OCI-LY7 (cell line): ENCODE measurements around the gene FERMT2. TPM values are rescaled to one million over a fixed set of nuclear protein-coding genes. Genes with fewer than 3 reads are reported as not detected.

Experiments
- BruUV-seq: library from RNA; stranded (reverse); fragments of 400-500 nt; replicated peaks from 2 replicates; lab custom pipeline; 2021; lab: Mats Ljungman, UMichigan
- CTCF ChIA-PET: fragments of 300-600 bp; sonication (Branson Sonifier 250); formaldehyde crosslinking; loops from one replicate; lab custom pipeline; 2022; ENCODE audit warnings: antibody characterized with exemption; ENCODE audit not compliant: unreplicated experiment; lab: Charles Lee
- POLR2A ChIA-PET: fragments of 300-600 bp; sonication (Branson Sonifier 250); formaldehyde crosslinking; loops from one replicate; lab custom pipeline; 2022; ENCODE audit warnings: antibody characterized with exemption; lab: Charles Lee
- DNase-seq: peaks from one replicate; pipeline ENCODE4 v3.0.0-alpha.2; 2015; ENCODE audit warnings: low spot score
- H2AFZ ChIP-seq: fragments of 200-600 bp; sonication (generic), shearing (Covaris generic); 2 replicates; pipeline ENCODE4 v1.6.1; 2014; ENCODE audit warnings: mild to moderate bottlenecking, antibody characterized with exemption, low read length, moderate library complexity
- H3K27ac ChIP-seq: fragments of 200-600 bp; sonication (generic); 2 replicates; pipeline ENCODE4 v1.5.1; 2014; ENCODE audit warnings: mixed run types, low read depth, mild to moderate bottlenecking, moderate library complexity, low read length, inconsistent platforms; ENCODE audit not compliant: poor library complexity, severe bottlenecking
- H3K36me3 ChIP-seq: fragments of 200-600 bp; sonication (generic); 2 replicates; pipeline ENCODE4 v1.6.1; 2014; ENCODE audit warnings: mild to moderate bottlenecking, antibody characterized with exemption, low read length, moderate library complexity, mixed read lengths; ENCODE audit not compliant: insufficient read depth
- H3K4me1 ChIP-seq: fragments of 200-600 bp; sonication (generic); 2 replicates; pipeline ENCODE4 v1.5.1; 2014; ENCODE audit warnings: mild to moderate bottlenecking, low read length; ENCODE audit not compliant: insufficient read depth, poor library complexity, severe bottlenecking
- H3K4me2 ChIP-seq: fragments of 200-600 bp; sonication (generic); 2 replicates; pipeline ENCODE4 v1.6.1; 2014; ENCODE audit warnings: mild to moderate bottlenecking, low read length
- H3K4me3 ChIP-seq: fragments of 200-600 bp; sonication (generic); 2 replicates; pipeline ENCODE4 v1.5.1; 2014; ENCODE audit warnings: mild to moderate bottlenecking, low read depth, low read length; ENCODE audit not compliant: poor library complexity, severe bottlenecking
- H3K79me2 ChIP-seq: fragments of 200-600 bp; sonication (generic); 2 replicates; pipeline ENCODE4 v1.6.1; 2016; ENCODE audit warnings: low read depth, mild to moderate bottlenecking, low read length, moderate library complexity, mixed read lengths; ENCODE audit not compliant: insufficient read depth
- H3K9me2 ChIP-seq: fragments of 200-600 bp; sonication (generic); 2 replicates; pipeline ENCODE4 v1.6.1; 2016; ENCODE audit warnings: mild to moderate bottlenecking, low read length, mixed read lengths; ENCODE audit not compliant: insufficient read depth
- H3K9me3 ChIP-seq: fragments of 200-600 bp; sonication (generic); 2 replicates; pipeline ENCODE4 v1.6.1; 2014; ENCODE audit warnings: mild to moderate bottlenecking, mixed run types, low read length, mixed read lengths
- H4K20me1 ChIP-seq: fragments of 200-600 bp; sonication (generic); 2 replicates; pipeline ENCODE4 v1.6.1; 2014; ENCODE audit warnings: mild to moderate bottlenecking, antibody characterized with exemption, low read length, moderate library complexity, mixed read lengths; ENCODE audit not compliant: insufficient read depth
- EZH2phosphoT487 ChIP-seq: fragments of 200-600 bp; sonication (generic); IDR thresholded peaks from 2 replicates; pipeline ENCODE4 v1.6.1; 2018; ENCODE audit warnings: low read depth, borderline replicate concordance, mild to moderate bottlenecking, mixed run types, antibody characterized with exemption, low read length, moderate library complexity, mixed read lengths
- intact Hi-C: fragments of 100-400 bp; cut with micrococcal nuclease; formaldehyde crosslinking; loops from one replicate; pipeline ENCODE4 v1.10.0; 2022; ENCODE audit not compliant: unreplicated experiment
- total RNA-seq, 2 experiments: library from RNA; depleted of rRNA in 1 of 2; stranded (reverse); fragments of >200 nt in 1 of 2; shearing (Covaris generic) in 1 of 2; gene quantifications; 2 replicates each; pipeline ENCODE4 v1.2.3, GENCODE V29; 2014 to 2022
- TF ChIP-seq, protein P1 (sequence below): fragments of 200-600 bp; sonication (generic); conservative IDR thresholded peaks from 2 replicates; pipeline ENCODE4 v1.5.1; 2014; ENCODE audit warnings: mild to moderate bottlenecking, antibody characterized with exemption, low read length, moderate library complexity, mixed read lengths

FERMT2 gene
- total RNA-seq, 2 experiments from 2014 or later: not detected

DNA sequence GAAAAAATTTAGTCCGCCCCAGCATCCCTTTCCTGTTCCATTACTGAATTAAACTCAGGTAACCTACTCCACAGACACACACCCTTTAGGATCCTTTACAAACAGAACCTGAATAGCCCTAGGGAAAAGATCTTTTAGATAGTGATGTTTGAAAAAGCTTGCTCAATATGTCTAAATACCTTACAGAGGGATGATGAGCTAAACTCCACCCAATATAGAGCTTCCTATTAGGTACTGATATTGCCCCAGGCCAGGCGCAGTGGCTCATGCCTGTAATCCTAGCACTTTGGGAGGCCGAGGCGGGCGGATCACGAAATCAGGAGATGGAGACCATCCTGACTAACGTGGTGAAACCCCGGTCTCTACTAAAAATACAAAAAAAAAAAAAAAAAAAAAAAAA lies 50.1 kb downstream of the FERMT2 start:
- intact Hi-C loops: no loop called here
- Histone ChIP-seq H3K4me3 (no peak overlapping the region), H2AFZ (no peak overlapping the region), H3K4me2 (no peak overlapping the region), H3K9me2 (no peaks in the 10 kb centered on the region), H3K36me3 (no peaks in the 10 kb centered on the region), H3K27ac (no peak overlapping the region), H3K79me2 (no peaks in the 10 kb centered on the region), H3K9me3 (no peaks in the 10 kb centered on the region), H4K20me1 (no peaks in the 10 kb centered on the region), H3K4me1 (no peaks in the 10 kb centered on the region)
- CTCF ChIA-PET: no interaction called here
- POLR2A ChIA-PET: interaction anchor here (1.2 kb wide), 1 partner anchor 13 kb away, joined by 3 read pairs; no protein-coding TSS in a partner anchor
- no TSS peak for BruUV-seq
- DNase-seq: no peak
- TF ChIP-seq, protein P1, sequence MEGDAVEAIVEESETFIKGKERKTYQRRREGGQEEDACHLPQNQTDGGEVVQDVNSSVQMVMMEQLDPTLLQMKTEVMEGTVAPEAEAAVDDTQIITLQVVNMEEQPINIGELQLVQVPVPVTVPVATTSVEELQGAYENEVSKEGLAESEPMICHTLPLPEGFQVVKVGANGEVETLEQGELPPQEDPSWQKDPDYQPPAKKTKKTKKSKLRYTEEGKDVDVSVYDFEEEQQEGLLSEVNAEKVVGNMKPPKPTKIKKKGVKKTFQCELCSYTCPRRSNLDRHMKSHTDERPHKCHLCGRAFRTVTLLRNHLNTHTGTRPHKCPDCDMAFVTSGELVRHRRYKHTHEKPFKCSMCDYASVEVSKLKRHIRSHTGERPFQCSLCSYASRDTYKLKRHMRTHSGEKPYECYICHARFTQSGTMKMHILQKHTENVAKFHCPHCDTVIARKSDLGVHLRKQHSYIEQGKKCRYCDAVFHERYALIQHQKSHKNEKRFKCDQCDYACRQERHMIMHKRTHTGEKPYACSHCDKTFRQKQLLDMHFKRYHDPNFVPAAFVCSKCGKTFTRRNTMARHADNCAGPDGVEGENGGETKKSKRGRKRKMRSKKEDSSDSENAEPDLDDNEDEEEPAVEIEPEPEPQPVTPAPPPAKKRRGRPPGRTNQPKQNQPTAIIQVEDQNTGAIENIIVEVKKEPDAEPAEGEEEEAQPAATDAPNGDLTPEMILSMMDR: no peak
- no peak for TF ChIP-seq EZH2phosphoT487

DNA sequence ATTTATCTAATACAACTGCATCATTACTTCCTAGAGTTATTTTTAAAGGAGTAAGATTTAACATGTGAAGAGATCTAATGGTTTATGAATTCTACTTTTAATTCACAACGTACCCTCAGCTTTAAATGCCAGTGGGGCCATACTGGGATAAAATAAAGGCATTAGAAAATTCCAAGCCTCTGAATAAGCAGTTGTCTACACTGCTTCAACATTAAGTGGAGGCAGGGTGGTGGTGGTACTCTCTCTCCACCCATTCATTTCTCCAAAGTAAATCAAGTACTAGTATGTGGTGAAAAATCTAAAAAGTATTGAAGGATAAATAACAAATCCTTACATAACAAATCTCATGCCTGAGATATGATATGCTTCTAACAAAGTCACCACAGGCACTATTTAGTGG lies 52.4 kb downstream of the FERMT2 start:
- H2AFZ ChIP-seq: no peak overlapping the region
- ChIA-PET CTCF (no interaction called here), POLR2A (no interaction called here)
- H3K9me2 ChIP-seq: no peaks in the 10 kb centered on the region
- H3K9me3 ChIP-seq: no peaks in the 10 kb centered on the region
- H4K20me1 ChIP-seq: no peaks in the 10 kb centered on the region
- no peaks in the 10 kb centered on the region for H3K4me1 ChIP-seq
- no peak for TF ChIP-seq EZH2phosphoT487
- TF ChIP-seq, protein P1: no peak
- no peak overlapping the region for H3K27ac ChIP-seq
- no peaks in the 10 kb centered on the region for H3K79me2 ChIP-seq
- intact Hi-C loops: no loop called here
- H3K4me3 ChIP-seq: no peak overlapping the region
- DNase-seq: no peak
- no peaks in the 10 kb centered on the region for H3K36me3 ChIP-seq
- H3K4me2 ChIP-seq: no peak overlapping the region
- no TSS peak for BruUV-seq

DNA sequence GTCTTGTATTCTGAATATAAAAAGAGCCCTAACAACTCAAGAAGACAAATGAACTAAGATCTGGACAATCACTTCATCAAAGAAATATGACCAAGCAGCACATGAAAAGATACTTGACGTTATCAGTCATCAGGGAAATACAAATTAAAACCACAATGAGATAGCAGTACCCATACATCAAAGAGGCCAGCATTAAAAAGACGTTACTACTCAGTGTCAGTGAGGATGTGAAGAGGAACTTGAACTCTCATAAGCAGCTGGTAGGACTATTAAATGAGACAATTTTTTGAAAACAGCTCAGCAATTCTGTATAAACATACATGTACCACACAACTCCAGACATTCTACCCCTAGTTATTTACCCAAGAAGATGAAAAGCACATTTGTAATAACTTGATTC lies 55.9 kb downstream of the FERMT2 start:
- Histone ChIP-seq H3K79me2 (no peaks in the 10 kb centered on the region), H3K9me2 (no peaks in the 10 kb centered on the region), H3K9me3 (no peaks in the 10 kb centered on the region), H2AFZ (no peak overlapping the region), H4K20me1 (no peaks in the 10 kb centered on the region), H3K4me3 (no peak overlapping the region), H3K36me3 (no peaks in the 10 kb centered on the region), H3K4me1 (no peaks in the 10 kb centered on the region), H3K27ac (no peak overlapping the region), H3K4me2 (no peak overlapping the region)
- ChIA-PET POLR2A (interaction anchor here (0.6 kb wide), 2 partner anchors 8 to 39 kb away, joined by 4 read pairs; no protein-coding TSS in a partner anchor), CTCF (no interaction called here)
- DNase-seq: no peak
- intact Hi-C loops: no loop called here
- BruUV-seq: no TSS peak
- no peak for TF ChIP-seq EZH2phosphoT487
- TF ChIP-seq, protein P1: no peak
